Mammary epithelial cell (primary cell): ENCODE data around the gene CPLX1.

ENCODE experiments used
- CTCF ChIP-seq, 2 donors: IDR thresholded peaks in 1 of 2; conservative IDR thresholded peaks in 1 of 2; 2 replicates each; pipeline ENCODE4 v1.5.1; 2011 to 2012; ENCODE audit warnings: inconsistent platforms in 2 of 2, low read length in 2 of 2, mild to moderate bottlenecking in 2 of 2, control low read depth in 1 of 2, low read depth in 1 of 2; ENCODE audit not compliant: insufficient read depth in 1 of 2; ENCODE audit errors: extremely low read depth in 1 of 2
- EZH2 ChIP-seq: IDR thresholded peaks from 2 replicates; pipeline ENCODE4 v1.6.1; 2012; ENCODE audit warnings: low read length, inconsistent platforms, borderline replicate concordance

- TF ChIP-seq CTCF (conservative IDR thresholded peaks at IDR 0.05 in 1 of 2, IDR thresholded peaks at IDR 0.05 in 1 of 2; ENCODE audit: extremely low read depth in 1 of 2, insufficient read depth in 1 of 2, low read depth in 1 of 2, low read length in 2 of 2) (no peak), EZH2 (no peak)
Measured at GRCh38 chr4:824461-825062, 1.4 kb downstream of the CPLX1 start.
